Measurements from ENCODE around the gene PTPN14. TPM values are rescaled to one million over a fixed set of nuclear protein-coding genes. Genes with fewer than 3 reads are reported as not detected.

PTPN14 gene
- total RNA-seq, 2 experiments from 2014 or later: 0.92 to 1.3 TPM

- Mint-ChIP-seq H3K36me3 (peaks cover 1% of the 10 kb centered on the region), H3K27me3 (no peaks in the 10 kb centered on the region), H3K9me3 (peaks cover 2% of the 10 kb centered on the region), H3K4me3 (no peak overlapping the region), H3K27ac (no peak overlapping the region), H3K4me1 (peaks cover 4% of the 10 kb centered on the region)
- no peak for DNase-seq
Measured at GRCh38 chr1:214420341-214420740, 131.1 kb downstream of the PTPN14 start.

GRCh38 chr1:214419650-214420049 is 131.8 kb downstream of the PTPN14 start:
- Mint-ChIP-seq H3K4me3 (no peak overlapping the region), H3K9me3 (peaks cover 2% of the 10 kb centered on the region), H3K27ac (no peak overlapping the region), H3K36me3 (no peaks in the 10 kb centered on the region), H3K27me3 (no peaks in the 10 kb centered on the region), H3K4me1 (peaks cover 4% of the 10 kb centered on the region)
- DNase-seq: no peak

GRCh38 chr1:214418391-214418790 is 133.0 kb downstream of the PTPN14 start:
- Mint-ChIP-seq H3K9me3 (peaks cover 2% of the 10 kb centered on the region), H3K36me3 (no peaks in the 10 kb centered on the region), H3K4me1 (peaks cover 4% of the 10 kb centered on the region), H3K27ac (no peak overlapping the region), H3K4me3 (no peak overlapping the region), H3K27me3 (no peaks in the 10 kb centered on the region)
- no peak for DNase-seq

GRCh38 chr1:214417545-214418210 is 133.7 kb downstream of the PTPN14 start:
- H3K36me3 Mint-ChIP-seq: no peaks in the 10 kb centered on the region
- peaks cover 2% of the 10 kb centered on the region for H3K9me3 Mint-ChIP-seq
- no peak overlapping the region for H3K27ac Mint-ChIP-seq

GRCh38 chr1:214416858-214417257 is 134.5 kb downstream of the PTPN14 start:
- DNase-seq: no peak
- H3K9me3 Mint-ChIP-seq: peaks cover 2% of the 10 kb centered on the region
- H3K4me3 Mint-ChIP-seq: no peak overlapping the region
- no peaks in the 10 kb centered on the region for H3K36me3 Mint-ChIP-seq
- H3K27ac Mint-ChIP-seq: no peak overlapping the region
- peaks cover 4% of the 10 kb centered on the region for H3K4me1 Mint-ChIP-seq
- H3K27me3 Mint-ChIP-seq: no peaks in the 10 kb centered on the region

More at GRCh38 chr1:214417545-214418210, 133.7 kb downstream of the PTPN14 start:
- Mint-ChIP-seq H3K27me3 (no peaks in the 10 kb centered on the region), H3K4me3 (no peak overlapping the region), H3K4me1 (peaks cover 4% of the 10 kb centered on the region)
- DNase-seq: no peak

GRCh38 chr1:214416417-214416816 is 135.0 kb downstream of the PTPN14 start:
- H3K27ac Mint-ChIP-seq: no peak overlapping the region
- peaks cover 4% of the 10 kb centered on the region for H3K4me1 Mint-ChIP-seq
- no peaks in the 10 kb centered on the region for H3K36me3 Mint-ChIP-seq
- no peak overlapping the region for H3K4me3 Mint-ChIP-seq
- no peak for DNase-seq
- no peaks in the 10 kb centered on the region for H3K27me3 Mint-ChIP-seq
- H3K9me3 Mint-ChIP-seq: no peaks in the 10 kb centered on the region

- Mint-ChIP-seq H3K27ac (no peak overlapping the region), H3K36me3 (no peaks in the 10 kb centered on the region), H3K9me3 (peaks cover 6% of the 10 kb centered on the region), H3K27me3 (no peaks in the 10 kb centered on the region), H3K4me1 (peaks cover 4% of the 10 kb centered on the region), H3K4me3 (no peak overlapping the region)
- DNase-seq: no peak
Measured at GRCh38 chr1:214415131-214415530, 136.3 kb downstream of the PTPN14 start.

GRCh38 chr1:214414691-214415090 is 136.7 kb downstream of the PTPN14 start:
- H3K27me3 Mint-ChIP-seq: no peaks in the 10 kb centered on the region
- no peak overlapping the region for H3K27ac Mint-ChIP-seq
- DNase-seq: no peak
- H3K4me3 Mint-ChIP-seq: no peak overlapping the region
- peaks cover 4% of the 10 kb centered on the region for H3K4me1 Mint-ChIP-seq
- H3K36me3 Mint-ChIP-seq: no peaks in the 10 kb centered on the region
- H3K9me3 Mint-ChIP-seq: peaks cover 6% of the 10 kb centered on the region

- no peak for DNase-seq
- H3K4me3 Mint-ChIP-seq: no peak overlapping the region
- peaks cover 1% of the 10 kb centered on the region for H3K4me1 Mint-ChIP-seq
- H3K9me3 Mint-ChIP-seq: peaks cover 6% of the 10 kb centered on the region
- no peaks in the 10 kb centered on the region for H3K27me3 Mint-ChIP-seq
- no peaks in the 10 kb centered on the region for H3K36me3 Mint-ChIP-seq
- no peak overlapping the region for H3K27ac Mint-ChIP-seq
Measured at GRCh38 chr1:214413315-214413714, 138.1 kb downstream of the PTPN14 start.

GRCh38 chr1:214404571-214405213 is 146.7 kb downstream of the PTPN14 start:
- H3K9me3 Mint-ChIP-seq: no peaks in the 10 kb centered on the region
- no peaks in the 10 kb centered on the region for H3K4me1 Mint-ChIP-seq
- H3K27ac Mint-ChIP-seq: no peak overlapping the region
- H3K36me3 Mint-ChIP-seq: no peaks in the 10 kb centered on the region
- H3K4me3 Mint-ChIP-seq: no peak overlapping the region
- no peak for DNase-seq
- no peaks in the 10 kb centered on the region for H3K27me3 Mint-ChIP-seq

- H3K4me3 Mint-ChIP-seq: no peak overlapping the region
- H3K27me3 Mint-ChIP-seq: no peaks in the 10 kb centered on the region
- no peaks in the 10 kb centered on the region for H3K36me3 Mint-ChIP-seq
- no peaks in the 10 kb centered on the region for H3K4me1 Mint-ChIP-seq
- no peaks in the 10 kb centered on the region for H3K9me3 Mint-ChIP-seq
- DNase-seq: no peak
- H3K27ac Mint-ChIP-seq: no peak overlapping the region
Measured at GRCh38 chr1:214404154-214404553, 147.2 kb downstream of the PTPN14 start.

GRCh38 chr1:214403431-214403830 is 148.0 kb downstream of the PTPN14 start:
- Mint-ChIP-seq H3K36me3 (no peaks in the 10 kb centered on the region), H3K27ac (no peak overlapping the region), H3K9me3 (no peaks in the 10 kb centered on the region), H3K4me1 (peaks cover 2% of the 10 kb centered on the region), H3K27me3 (no peaks in the 10 kb centered on the region), H3K4me3 (no peak overlapping the region)
- no peak for DNase-seq

GRCh38 chr1:214402613-214403083 is 148.8 kb downstream of the PTPN14 start:
- no peak for DNase-seq
- H3K36me3 Mint-ChIP-seq: no peaks in the 10 kb centered on the region
- peaks cover 6% of the 10 kb centered on the region for H3K4me1 Mint-ChIP-seq
- H3K4me3 Mint-ChIP-seq: no peak overlapping the region
- H3K27ac Mint-ChIP-seq: no peak overlapping the region
- H3K27me3 Mint-ChIP-seq: no peaks in the 10 kb centered on the region
- no peaks in the 10 kb centered on the region for H3K9me3 Mint-ChIP-seq

- no peaks in the 10 kb centered on the region for H3K27me3 Mint-ChIP-seq
- DNase-seq: no peak
- H3K36me3 Mint-ChIP-seq: no peaks in the 10 kb centered on the region
- no peak overlapping the region for H3K4me3 Mint-ChIP-seq
- H3K9me3 Mint-ChIP-seq: no peaks in the 10 kb centered on the region
- H3K4me1 Mint-ChIP-seq: peaks cover 12% of the 10 kb centered on the region
- no peak overlapping the region for H3K27ac Mint-ChIP-seq
Measured at GRCh38 chr1:214401666-214402065, 149.7 kb downstream of the PTPN14 start.

GRCh38 chr1:214400131-214400530 is 151.3 kb downstream of the PTPN14 start:
- Mint-ChIP-seq H3K27ac (no peak overlapping the region), H3K9me3 (no peaks in the 10 kb centered on the region), H3K27me3 (no peaks in the 10 kb centered on the region), H3K4me1 (peaks cover 13% of the 10 kb centered on the region), H3K36me3 (no peaks in the 10 kb centered on the region), H3K4me3 (no peak overlapping the region)
- no peak for DNase-seq

GRCh38 chr1:214398490-214398889 is 152.9 kb downstream of the PTPN14 start:
- H3K4me1 Mint-ChIP-seq: peaks cover 13% of the 10 kb centered on the region
- H3K27me3 Mint-ChIP-seq: no peaks in the 10 kb centered on the region
- no peaks in the 10 kb centered on the region for H3K36me3 Mint-ChIP-seq
- H3K9me3 Mint-ChIP-seq: no peaks in the 10 kb centered on the region
- H3K4me3 Mint-ChIP-seq: no peak overlapping the region
- no peak overlapping the region for H3K27ac Mint-ChIP-seq
- no peak for DNase-seq
